SH-SY5Y (cell line): ENCODE data around the gene HS6ST1.

Experiments
- GATA2 ChIP-seq: IDR thresholded peaks from 2 replicates; pipeline ENCODE4 v1.6.1; 2011; ENCODE audit warnings: mild to moderate bottlenecking, low read depth, low read length
- GATA3 ChIP-seq: IDR thresholded peaks from 2 replicates; pipeline ENCODE4 v1.6.1; 2011; ENCODE audit warnings: low read depth, mild to moderate bottlenecking, low read length, moderate library complexity

DNA sequence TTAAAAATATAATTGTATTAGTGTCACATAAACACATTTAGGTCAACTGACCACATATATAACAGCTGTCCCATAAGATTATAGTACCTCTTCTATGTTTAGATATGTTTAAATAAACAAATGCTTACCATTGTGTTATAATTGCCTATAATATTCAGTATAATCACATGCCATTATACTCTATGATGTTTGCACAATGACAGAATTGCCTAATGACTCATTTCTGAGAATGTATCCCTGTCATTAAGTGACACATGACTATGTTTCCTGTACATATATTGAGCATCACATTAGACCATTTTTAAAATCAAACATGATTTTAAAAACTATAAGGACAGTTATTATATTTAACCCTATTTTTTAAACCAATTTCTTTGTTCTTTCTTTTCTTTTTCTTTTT lies 89.8 kb downstream of the HS6ST1 start:
- TF ChIP-seq GATA2 (no peak), GATA3 (no peak)
